DMS79 (cell line): ENCODE data around the gene LRRC8E.
"Not testable (repeated sequence)": the region's sequence is repeated elsewhere in the genome, so short reads cannot be mapped to it uniquely, and the experiment has no call there.

ENCODE experiments used
- DNase-seq: peaks from one replicate; lab custom pipeline; 2025; lab: John Stamatoyannopoulos, UW

Gene LRRC8E

DNA sequence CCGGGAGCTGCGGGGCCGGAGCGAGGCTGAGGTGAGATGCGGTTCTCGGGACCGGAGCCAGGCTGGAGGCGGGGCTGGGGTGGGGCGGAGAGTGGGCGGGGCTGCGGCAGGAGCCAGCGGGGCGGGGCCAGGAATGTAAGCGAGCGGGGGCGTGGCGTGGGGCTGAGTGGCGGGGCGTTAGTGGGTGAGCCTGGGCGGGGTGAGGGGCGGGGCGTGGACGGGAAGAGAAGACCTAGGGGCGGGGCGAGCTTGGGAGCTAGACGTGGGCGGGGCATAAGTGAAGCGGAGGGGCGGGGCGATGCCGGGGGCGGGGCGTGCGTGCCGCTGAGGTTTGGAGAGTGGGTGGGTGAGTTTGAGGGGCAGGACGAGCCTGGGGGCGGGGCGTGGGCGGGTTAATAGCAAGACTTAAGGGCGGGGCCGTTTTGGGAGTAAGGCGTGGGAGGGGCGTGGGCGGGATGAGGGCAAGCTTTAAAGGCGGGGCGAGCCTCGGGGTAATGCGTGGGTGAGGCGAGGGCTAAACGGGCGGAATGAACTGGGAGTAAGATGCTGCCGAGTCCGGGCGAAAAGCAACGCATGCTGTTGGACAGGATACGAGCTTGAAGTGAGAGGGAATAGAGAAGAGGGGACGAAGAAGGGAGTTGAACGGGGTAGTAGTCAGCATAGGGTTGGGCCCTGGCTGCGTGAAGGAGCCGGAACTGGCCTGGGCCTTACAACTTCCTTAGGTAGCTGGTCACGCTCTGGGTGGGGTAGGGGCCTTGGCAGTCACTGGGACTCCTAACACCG lies 32.4 kb downstream of the LRRC8E start:
- DNase-seq: peak; percentile 87

DNA sequence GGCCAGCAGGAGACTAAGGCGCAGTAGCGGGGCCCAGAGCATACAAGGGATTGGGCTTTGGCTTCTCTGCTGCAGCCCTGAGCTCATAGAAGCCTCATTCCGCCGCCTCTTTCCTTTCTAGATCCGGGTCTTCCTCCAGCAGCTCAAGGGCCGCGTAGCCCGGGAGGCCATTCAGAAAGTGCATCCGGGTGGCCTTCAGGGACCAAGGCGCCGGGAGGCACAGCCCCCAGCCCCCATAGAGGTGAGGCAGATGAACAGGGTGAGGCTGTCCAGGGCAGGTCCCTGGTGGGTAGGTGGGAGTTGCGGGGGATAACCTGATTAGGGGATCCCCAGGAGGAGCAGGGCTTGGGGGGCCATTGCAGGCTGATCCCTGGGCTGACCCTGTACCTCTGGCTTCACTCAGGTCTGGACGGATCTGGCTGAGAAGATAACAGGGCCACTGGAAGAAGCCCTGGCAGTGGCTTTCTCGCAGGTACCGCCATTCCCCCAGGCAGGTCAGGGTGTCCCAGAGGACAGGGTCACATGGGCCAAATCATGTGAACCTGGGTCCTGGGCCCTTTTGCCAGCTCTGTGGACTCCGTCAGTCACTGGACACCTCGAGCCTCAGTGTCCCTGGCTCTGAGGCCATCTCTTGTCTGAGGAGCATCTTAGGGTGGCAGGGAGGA lies 33.1 kb downstream of the LRRC8E start:
- no peak for DNase-seq

DNA sequence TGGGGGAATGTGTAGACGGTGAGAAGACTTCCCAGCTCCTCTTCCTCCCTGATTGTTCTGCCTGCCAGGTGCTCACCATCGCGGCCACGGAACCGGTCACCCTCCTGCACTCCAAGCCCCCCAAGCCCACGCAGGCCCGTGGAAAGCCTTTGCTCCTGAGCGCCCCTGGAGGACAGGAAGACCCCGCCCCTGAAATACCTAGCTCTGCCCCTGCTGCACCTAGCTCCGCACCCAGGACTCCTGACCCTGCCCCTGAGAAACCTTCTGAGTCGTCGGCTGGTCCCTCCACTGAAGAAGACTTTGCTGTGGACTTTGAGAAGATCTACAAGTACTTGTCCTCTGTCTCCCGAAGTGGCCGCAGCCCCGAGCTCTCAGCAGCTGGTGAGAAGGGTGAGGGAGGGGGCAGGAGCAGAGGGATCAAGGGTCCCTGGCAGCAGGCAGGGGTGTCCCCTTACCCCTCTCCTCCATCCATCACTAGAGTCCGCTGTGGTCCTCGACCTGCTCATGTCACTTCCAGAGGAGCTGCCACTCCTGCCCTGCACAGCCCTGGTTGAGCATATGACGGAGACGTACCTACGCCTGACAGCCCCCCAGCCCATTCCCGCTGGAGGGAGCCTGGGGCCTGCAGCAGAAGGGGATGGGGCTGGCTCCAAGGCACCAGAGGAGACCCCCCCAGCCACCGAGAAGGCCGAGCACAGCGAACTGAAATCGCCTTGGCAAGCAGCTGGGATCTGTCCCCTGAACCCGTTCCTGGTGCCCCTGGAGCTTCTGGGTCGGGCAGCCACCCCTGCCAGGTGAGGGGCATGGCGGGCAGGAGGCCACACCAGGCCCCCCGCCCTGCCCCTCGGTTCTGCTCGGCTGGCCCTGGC lies 33.9 kb downstream of the LRRC8E start:
- DNase-seq: no peak

DNA sequence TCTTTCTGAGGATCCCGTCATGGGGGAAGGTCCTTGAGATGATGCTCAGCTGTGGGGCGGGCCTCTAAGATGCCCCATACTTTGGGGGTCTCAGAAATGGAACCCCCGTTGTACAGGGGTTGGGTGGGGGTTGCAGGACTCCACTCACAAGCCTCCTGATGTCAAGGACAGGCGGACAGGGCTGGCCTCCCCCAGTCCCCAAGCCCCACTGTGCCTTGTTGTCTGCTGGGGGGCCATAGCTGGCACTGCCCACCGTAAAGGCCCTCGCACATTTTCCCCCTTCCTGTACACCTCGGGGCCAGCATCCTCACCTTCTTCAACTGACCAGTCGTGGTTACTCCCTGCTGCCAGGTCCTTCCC lies 34.5 kb downstream of the LRRC8E start:
- no peak for DNase-seq

DNA sequence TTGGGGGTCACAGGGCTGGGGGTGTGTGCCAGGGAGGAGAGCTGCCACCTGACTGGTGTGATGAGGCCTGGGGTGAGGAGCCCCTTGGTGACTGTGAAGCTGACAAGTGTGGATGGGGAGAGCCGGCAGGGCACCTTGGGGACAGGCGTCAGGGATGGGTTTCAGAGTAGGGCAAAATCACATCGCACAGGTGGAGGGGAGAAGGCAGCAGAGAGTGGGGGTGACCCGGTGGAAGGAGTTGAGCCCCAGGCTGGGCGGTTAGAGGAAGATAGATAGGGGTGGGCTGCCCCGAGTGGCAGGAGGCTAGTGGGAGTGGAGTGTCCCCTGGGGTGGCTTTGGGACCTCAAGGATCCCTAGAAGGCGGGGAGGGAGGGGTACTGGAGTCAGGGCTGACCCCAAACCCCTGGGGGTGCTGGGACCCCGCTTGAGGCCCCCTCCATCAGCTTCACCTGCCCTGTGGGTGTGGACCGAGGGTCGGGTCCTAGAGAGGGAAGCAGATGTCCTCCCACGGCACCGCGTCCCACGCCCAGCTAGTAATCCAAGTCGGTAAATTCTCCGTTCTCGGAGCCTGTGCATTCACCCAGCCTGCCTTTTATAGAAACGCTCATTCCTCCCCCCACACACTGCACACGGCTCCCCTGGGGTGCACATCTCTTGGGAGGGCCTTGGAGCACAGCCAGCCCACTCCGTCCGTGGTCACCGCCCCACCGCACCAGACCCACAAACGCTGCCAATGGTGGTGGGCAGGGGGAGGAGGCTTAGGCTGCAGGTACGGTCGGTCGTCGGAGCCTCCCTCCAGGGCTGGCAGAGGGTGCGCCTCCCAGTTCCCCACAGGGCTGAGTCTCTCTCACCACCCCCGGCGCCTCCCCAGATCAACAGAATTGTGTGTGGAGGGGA lies 35.2 kb downstream of the LRRC8E start:
- DNase-seq: no peak

- no peak for DNase-seq
Measured at GRCh38 chr19:7924241-7924640, 35.9 kb downstream of the LRRC8E start.

DNA sequence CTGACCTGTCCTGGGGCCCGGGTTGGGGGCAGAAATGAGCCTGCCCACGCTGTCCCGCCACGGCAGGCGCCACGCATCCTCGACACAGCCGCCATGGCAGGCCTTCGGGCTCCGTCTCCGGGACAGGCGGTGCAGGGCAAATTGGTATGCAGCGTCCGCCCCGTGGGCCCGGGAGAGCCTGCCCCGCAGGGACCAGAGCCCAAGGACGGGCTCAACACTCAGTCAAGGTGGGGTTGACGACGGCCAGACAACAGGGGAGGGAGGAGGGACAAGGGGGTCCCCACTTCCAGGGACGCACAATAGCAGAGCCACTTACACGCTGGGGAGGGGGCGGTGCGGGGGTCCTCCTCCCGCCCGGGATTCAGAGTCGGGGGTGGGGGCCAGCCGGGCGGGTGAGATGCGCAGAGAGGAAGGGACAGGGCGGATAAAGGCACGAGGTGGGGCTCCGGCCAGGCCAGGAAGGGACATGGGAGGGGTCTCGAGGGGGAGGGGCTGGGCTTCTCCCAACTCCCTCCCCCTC lies 36.4 kb downstream of the LRRC8E start:
- no peak for DNase-seq

GRCh38 chr19:7925171-7925851 lies 37.0 kb downstream of the LRRC8E start:
- DNase-seq: no peak

GRCh38 chr19:7926021-7926726 lies 37.9 kb downstream of the LRRC8E start, which contains the start of gene CTXN1:
TSS of gene CTXN1 (minus strand) at chr19:7926135. CDS start at chr19:7925538, 597 bp downstream.
- no peak for DNase-seq

GRCh38 chr19:7926727-7927604 lies 38.7 kb downstream of the LRRC8E start:
- DNase-seq: no peak

GRCh38 chr19:7927605-7928333 lies 39.5 kb downstream of the LRRC8E start:
- DNase-seq: no peak

GRCh38 chr19:7928334-7928706 lies 40.0 kb downstream of the LRRC8E start:
- no peak for DNase-seq

- DNase-seq: no peak
Measured at GRCh38 chr19:7928741-7929701, 40.7 kb downstream of the LRRC8E start.

GRCh38 chr19:7930030-7930429 lies 41.7 kb downstream of the LRRC8E start:
- not testable (repeated sequence) for DNase-seq

DNA sequence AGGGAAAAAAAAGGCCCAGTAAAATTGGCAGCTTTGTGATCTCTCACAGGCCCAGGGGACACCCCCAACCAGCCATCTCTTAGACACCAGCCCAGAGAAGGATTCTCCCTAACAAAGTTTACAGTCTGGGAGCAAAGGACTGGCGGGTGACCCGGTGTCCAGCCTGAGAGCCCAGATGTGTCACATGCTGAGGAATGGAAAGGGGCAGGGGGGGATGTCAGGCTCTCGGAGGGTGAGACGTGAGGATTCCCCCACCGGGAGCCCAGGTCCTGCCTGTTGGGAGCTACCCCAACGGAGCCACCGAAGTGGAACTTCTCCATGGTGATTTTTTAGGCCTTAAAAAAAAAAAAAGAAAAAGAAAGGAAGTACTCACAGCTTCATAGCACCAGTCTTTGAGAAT lies 42.5 kb downstream of the LRRC8E start:
- DNase-seq: no peak

DNA sequence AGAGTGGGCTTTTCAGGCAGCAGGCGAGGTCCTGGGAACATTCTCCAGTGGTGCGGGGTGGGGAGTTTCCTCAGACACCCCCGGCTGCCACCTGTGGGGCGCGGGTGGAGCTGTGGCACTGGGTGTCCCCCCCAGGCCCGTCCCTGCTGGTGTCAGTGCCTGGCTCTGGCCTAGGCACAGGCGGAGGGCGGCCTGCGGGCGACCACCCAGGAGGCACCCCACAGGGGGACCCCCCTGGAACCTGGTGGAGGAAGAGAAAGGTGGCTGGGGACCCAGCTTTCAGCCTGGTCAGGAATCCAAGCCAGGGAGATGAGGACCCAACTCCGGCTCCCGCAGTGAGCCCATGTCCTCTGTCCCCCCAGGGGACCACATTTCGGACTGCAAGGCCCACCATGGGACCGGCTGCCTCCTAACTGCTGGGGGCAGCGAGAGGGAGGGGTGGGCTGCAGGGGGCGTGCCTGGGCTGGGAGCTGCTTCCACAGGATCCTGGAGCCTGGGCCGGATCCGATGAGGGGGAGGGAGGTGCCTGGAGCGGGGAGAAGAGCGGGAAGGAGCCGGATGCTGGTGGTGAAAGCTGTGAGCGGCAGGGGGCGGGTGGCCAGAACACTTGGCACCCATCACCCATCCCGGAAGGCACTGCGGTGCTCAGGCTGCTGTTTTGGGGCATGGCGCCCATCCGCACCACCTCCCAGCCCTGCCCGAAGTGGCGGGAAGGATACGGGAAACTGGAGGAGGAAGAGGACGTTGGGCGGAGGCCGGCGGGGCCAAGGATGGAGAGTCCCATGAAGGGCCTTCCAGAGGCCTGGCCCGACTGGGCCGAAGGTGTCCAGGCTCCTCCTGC lies 43.1 kb downstream of the LRRC8E start:
- no peak for DNase-seq
